HG02885 (cell line): ENCODE measurements around the gene DDIT4.
"Not testable (repeated sequence)": the region's sequence is repeated elsewhere in the genome, so short reads cannot be mapped to it uniquely, and the experiment has no call there.

Source experiments
- ATAC-seq: cut with Tn5 transposase; IDR thresholded peaks from one replicate; pipeline ENCODE4 v1.9.1; 2021; ENCODE audit warnings: mild to moderate bottlenecking; ENCODE audit not compliant: unreplicated experiment, poor library complexity

The DDIT4 gene

GRCh38 chr10:72265990-72266865 is 7.5 kb upstream of the DDIT4 start:
- ATAC-seq = no peak

GRCh38 chr10:72267381-72267780 is 6.3 kb upstream of the DDIT4 start:
- no peak for ATAC-seq

GRCh38 chr10:72267819-72268399 is 5.8 kb upstream of the DDIT4 start:
- ATAC-seq = no peak

GRCh38 chr10:72268475-72269200 is 5.1 kb upstream of the DDIT4 start:
- ATAC-seq = not testable (repeated sequence)

GRCh38 chr10:72270607-72271281 is 3.0 kb upstream of the DDIT4 start:
- no peak for ATAC-seq

- no peak for ATAC-seq
These were observed 875 bp upstream of the DDIT4 start for GRCh38 chr10:72272689-72273409.

GRCh38 chr10:72274213-72274729 is 547 bp downstream of the DDIT4 start:
- ATAC-seq = no peak

- no peak for ATAC-seq
These were observed 1.1 kb downstream of the DDIT4 start for GRCh38 chr10:72274730-72275350.

GRCh38 chr10:72275351-72276012 is 1.8 kb downstream of the DDIT4 start:
- ATAC-seq = no peak

GRCh38 chr10:72276013-72276387 is 2.3 kb downstream of the DDIT4 start:
- ATAC-seq = no peak

GRCh38 chr10:72276421-72277339 is 3.0 kb downstream of the DDIT4 start:
- no peak for ATAC-seq

- no peak for ATAC-seq
These were observed 3.7 kb downstream of the DDIT4 start for GRCh38 chr10:72277340-72277995.

GRCh38 chr10:72277996-72278667 is 4.4 kb downstream of the DDIT4 start:
- no peak for ATAC-seq

- ATAC-seq = no peak
These were observed 5.1 kb downstream of the DDIT4 start for GRCh38 chr10:72278668-72279393.

- ATAC-seq = not testable (repeated sequence)
These were observed 5.9 kb downstream of the DDIT4 start for GRCh38 chr10:72279587-72279986.

GRCh38 chr10:72283131-72283530 is 9.4 kb downstream of the DDIT4 start:
- ATAC-seq = no peak
